GM13977 (cell line): ENCODE measurements around the gene MED13L.
"Not testable (repeated sequence)": the region's sequence is repeated elsewhere in the genome, so short reads cannot be mapped to it uniquely, and the experiment has no call there.

Experiments used
- DNase-seq: peaks from one replicate; pipeline ENCODE4 v3.0.0; 2012; ENCODE audit warnings: low spot score
- CTCF ChIP-seq: IDR thresholded peaks from 2 replicates; pipeline ENCODE4 v1.5.1; 2012; ENCODE audit warnings: mild to moderate bottlenecking, control low read depth; ENCODE audit not compliant: insufficient read depth; ENCODE audit errors: extremely low read depth, missing control alignments
- in situ Hi-C: fragments of 300-500 bp; cut with MboI; formaldehyde crosslinking; loops from one replicate; pipeline ENCODE4 v1.12.0; 2022; ENCODE audit warnings: low sequenced_read_pairs, low pct_unique_long_range_greater_than_20kb, mixed read lengths, inconsistent platforms; ENCODE audit not compliant: unreplicated experiment

The MED13L gene

GRCh38 chr12:115983226-115983798 lies 294.2 kb downstream of the MED13L start:
- DNase-seq, result no peak
- in situ Hi-C loops, result loop anchor here (25.0 kb wide), 1 partner anchor 629 kb away; no protein-coding TSS in a partner anchor
- TF ChIP-seq CTCF, result peak; percentile 41

GRCh38 chr12:115980339-115980738 lies 297.2 kb downstream of the MED13L start:
- DNase-seq, result no peak
- no peak for TF ChIP-seq CTCF
- in situ Hi-C loops, result loop anchor here (25.0 kb wide), 1 partner anchor 632 kb away; no protein-coding TSS in a partner anchor

- in situ Hi-C loops, result loop anchor here (25.0 kb wide), 1 partner anchor 632 kb away; no protein-coding TSS in a partner anchor
- no peak for TF ChIP-seq CTCF
- no peak for DNase-seq
These were observed 297.6 kb downstream of the MED13L start for GRCh38 chr12:115979851-115980250.

GRCh38 chr12:115979351-115979750 lies 298.1 kb downstream of the MED13L start:
- TF ChIP-seq CTCF, result no peak
- in situ Hi-C loops, result loop anchor here (25.0 kb wide), 1 partner anchor 633 kb away; no protein-coding TSS in a partner anchor
- DNase-seq, result no peak

GRCh38 chr12:115976829-115977228 lies 300.7 kb downstream of the MED13L start:
- DNase-seq, result not testable (repeated sequence)
- in situ Hi-C loops, result loop anchor here (25.0 kb wide), 1 partner anchor 635 kb away; no protein-coding TSS in a partner anchor

GRCh38 chr12:115975411-115975810 lies 302.1 kb downstream of the MED13L start:
- no peak for TF ChIP-seq CTCF
- no peak for DNase-seq
- in situ Hi-C loops, result loop anchor here (25.0 kb wide), 1 partner anchor 637 kb away; no protein-coding TSS in a partner anchor

- DNase-seq, result no peak
- in situ Hi-C loops, result no loop called here
- no peak for TF ChIP-seq CTCF
These were observed 303.3 kb downstream of the MED13L start for GRCh38 chr12:115973968-115974724.
